IPS DF 6.9 (cell line): ENCODE results near the gene PRKCE.

ENCODE experiments used
- DNase-seq: peaks from one replicate; pipeline ENCODE4 v3.0.0-alpha.2; 2013; ENCODE audit warnings: low read depth, low spot score
- H3K27ac ChIP-seq: one replicate; pipeline ENCODE4 v1.5.1; 2013; ENCODE audit warnings: low read length, control low read depth
- H3K27me3 ChIP-seq: 2 replicates; pipeline ENCODE4 v1.6.1; 2013; ENCODE audit warnings: mild to moderate bottlenecking, low read length; ENCODE audit not compliant: control insufficient read depth, insufficient read depth
- H3K36me3 ChIP-seq: 2 replicates; pipeline ENCODE4 v1.6.1; 2013; ENCODE audit warnings: low read length; ENCODE audit not compliant: control insufficient read depth, insufficient read depth
- H3K4me1 ChIP-seq: 2 replicates; pipeline ENCODE4 v1.6.1; 2013; ENCODE audit warnings: low read length; ENCODE audit not compliant: control insufficient read depth, insufficient read depth
- H3K4me3 ChIP-seq: 2 replicates; pipeline ENCODE4 v1.5.1; 2013; ENCODE audit warnings: mild to moderate bottlenecking, low read length
- H3K9me3 ChIP-seq: 2 replicates; pipeline ENCODE4 v1.6.1; 2013; ENCODE audit warnings: low read length, inconsistent platforms; ENCODE audit not compliant: control insufficient read depth, insufficient read depth
- WGBS: extraction: QIAGEN DNeasy Blood & Tissue Kit; methylation state at CpG from one replicate; pipeline ENCODE4 v1.1.7; 2013; ENCODE audit warnings: mixed read lengths, missing lambda C conversion rate; ENCODE audit not compliant: insufficient read length, insufficient coverage; 5-methylcytosine and 5-hydroxymethylcytosine counted together

Gene PRKCE

DNA sequence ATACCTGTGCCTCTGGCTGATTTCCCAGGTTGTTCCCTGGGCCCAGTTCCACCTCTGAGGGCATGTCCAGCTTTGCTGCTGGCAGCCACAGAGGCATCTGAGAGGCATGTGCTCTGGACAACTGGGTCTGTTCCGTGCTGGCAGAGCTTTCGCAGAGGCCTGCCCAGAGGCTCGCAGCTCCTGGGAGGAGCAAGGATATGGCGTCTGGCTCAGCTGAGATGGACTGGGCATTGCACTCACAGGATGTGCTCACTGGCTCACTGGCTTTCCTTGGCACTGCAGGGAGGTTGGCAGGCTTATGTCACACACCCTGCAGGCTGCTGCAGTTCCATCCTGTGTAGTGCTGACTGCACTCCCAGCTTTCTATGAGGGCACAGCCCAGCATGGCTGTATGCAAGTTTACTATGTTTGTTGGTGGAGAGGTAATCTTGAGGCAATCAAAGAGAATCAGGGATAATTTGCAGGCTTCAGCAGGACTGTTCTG is 172.3 kb downstream of the PRKCE start:
- WGBS = no CpG with 5 or more reads among the region's 4 CpGs
- Histone ChIP-seq H3K27ac (no peak overlapping the region), H3K4me1 (no peaks in the 10 kb centered on the region; the same call in 1 of the 2 replicates), H3K9me3 (no peaks in the 10 kb centered on the region), H3K36me3 (no peaks in the 10 kb centered on the region), H3K4me3 (no peak overlapping the region), H3K27me3 (no peaks in the 10 kb centered on the region)
- DNase-seq = no peak

DNA sequence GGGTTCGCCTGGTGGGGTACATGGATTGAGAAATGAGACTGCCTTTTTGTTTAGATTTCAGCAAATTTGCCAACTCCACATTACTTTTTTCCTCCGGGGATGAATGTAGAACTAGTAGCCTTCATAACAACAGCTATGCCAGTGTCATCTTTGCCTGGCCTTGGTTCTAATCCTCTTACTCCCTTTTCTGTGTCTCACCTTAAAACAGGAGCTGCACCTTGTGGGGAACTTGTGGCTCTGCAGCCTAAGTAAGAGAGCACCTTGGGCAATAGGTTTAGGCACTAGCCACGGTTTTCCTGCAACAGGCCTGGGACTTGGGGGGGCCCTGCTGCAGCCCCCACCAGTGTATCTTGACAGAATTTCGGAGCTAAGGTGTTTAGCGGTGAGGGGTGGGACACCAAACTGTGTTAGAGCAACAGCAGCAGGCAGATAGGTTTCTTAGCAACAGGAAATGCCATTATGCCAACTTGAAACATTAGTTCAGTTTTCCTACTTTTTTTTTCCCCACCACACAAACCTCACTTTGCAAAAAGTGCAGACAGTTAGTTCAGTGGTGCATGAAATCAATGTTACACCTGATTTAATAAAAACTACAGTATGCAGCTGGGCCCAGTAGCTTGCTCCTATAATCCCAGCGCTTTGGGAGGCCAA is 173.7 kb downstream of the PRKCE start:
- Histone ChIP-seq H3K27ac (no peak overlapping the region), H3K27me3 (no peaks in the 10 kb centered on the region), H3K4me1 (no peaks in the 10 kb centered on the region; the same call in 1 of the 2 replicates), H3K4me3 (no peak overlapping the region), H3K36me3 (no peaks in the 10 kb centered on the region), H3K9me3 (no peaks in the 10 kb centered on the region)
- no peak for DNase-seq
- WGBS = no CpG with 5 or more reads among the region's 6 CpGs

DNA sequence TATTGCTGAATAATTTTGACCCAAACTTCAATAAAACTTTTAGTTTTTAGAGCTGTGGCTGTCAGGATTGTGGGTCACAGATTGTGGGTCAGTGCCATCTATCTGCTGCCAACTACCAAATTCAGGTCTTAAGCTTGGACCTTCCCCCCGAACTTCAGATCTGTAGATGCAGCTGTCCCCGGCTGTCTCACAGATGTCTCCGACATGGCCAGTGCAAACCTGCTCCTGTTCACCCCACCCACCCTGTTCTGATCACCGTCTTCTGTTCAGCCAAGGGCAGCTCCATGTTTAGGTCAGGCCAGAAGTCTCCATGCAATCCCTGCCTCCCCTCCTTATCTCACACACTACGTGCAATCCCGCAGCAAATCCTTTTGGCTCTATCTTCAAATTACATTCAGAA is 175.0 kb downstream of the PRKCE start:
- no peak for DNase-seq
- no peaks in the 10 kb centered on the region for H3K36me3 ChIP-seq
- H3K27ac ChIP-seq = no peak overlapping the region
- no peaks in the 10 kb centered on the region for H3K27me3 ChIP-seq
- H3K4me1 ChIP-seq = no peaks in the 10 kb centered on the region
- H3K4me3 ChIP-seq = no peak overlapping the region
- no peaks in the 10 kb centered on the region for H3K9me3 ChIP-seq
- no CpG with 5 or more reads among the region's 6 CpGs for WGBS

DNA sequence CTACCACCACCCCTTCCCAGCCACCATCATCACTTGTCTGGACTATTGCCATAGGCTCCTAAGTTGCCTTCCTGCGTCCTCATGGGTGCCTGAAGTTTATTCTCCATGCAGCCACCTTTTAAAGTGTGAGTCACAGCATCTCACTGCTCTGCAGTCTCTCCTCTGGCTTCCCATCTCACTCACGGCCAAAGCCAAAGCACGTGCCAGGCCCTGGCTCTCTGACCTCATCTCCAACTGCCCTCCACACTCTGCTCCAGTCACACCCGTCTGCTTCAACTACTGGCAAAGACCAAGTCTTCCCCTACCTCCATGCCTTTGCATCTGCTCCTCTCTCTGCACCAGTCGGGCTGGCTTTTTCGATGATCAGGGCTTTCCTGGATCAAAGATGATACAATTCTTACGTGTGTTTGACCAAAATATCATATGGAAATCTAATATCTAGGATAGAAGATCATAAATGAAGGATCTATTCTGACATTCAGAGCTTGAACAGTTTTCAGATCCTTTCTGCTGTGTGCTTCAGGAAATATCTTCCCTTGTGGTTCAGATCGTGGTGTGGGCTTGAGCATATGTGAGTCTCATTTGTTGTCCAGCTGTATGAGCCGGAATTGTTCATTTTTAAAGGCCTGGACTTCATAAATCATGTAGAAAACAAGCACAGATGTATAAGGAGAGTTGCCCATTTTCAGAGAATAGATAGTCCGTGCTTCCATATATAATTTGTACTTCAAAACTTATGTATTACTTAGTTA is 175.6 kb downstream of the PRKCE start:
- H3K36me3 ChIP-seq = no peaks in the 10 kb centered on the region
- WGBS = no CpG with 5 or more reads among the region's 10 CpGs
- no peaks in the 10 kb centered on the region for H3K4me1 ChIP-seq
- no peak overlapping the region for H3K4me3 ChIP-seq
- no peak for DNase-seq
- H3K9me3 ChIP-seq = no peaks in the 10 kb centered on the region
- no peaks in the 10 kb centered on the region for H3K27me3 ChIP-seq
- no peak overlapping the region for H3K27ac ChIP-seq

DNA sequence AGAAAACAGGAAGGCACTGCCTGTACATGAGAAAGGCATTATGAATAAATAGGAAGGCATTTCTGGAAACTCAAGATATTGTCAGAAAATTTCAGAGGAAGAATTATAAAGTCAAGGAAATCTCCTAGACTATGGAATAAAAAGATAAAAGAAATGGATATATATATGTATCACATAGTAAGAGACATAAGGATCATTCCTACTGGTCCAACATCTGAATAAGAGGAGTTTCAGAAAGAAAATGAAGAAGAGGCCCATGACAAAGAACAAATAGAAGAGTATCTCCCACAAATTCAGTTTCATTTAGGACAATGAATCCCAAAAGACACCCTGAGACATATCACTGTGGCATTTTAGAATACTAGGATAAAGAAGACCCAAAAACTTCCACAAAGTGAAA is 178.8 kb downstream of the PRKCE start:
- no peak overlapping the region for H3K27ac ChIP-seq
- no peak for DNase-seq
- H3K36me3 ChIP-seq = no peaks in the 10 kb centered on the region
- no peaks in the 10 kb centered on the region for H3K4me1 ChIP-seq
- H3K27me3 ChIP-seq = no peaks in the 10 kb centered on the region; the same call in 1 of the 2 replicates
- H3K9me3 ChIP-seq = no peaks in the 10 kb centered on the region
- H3K4me3 ChIP-seq = no peak overlapping the region

DNA sequence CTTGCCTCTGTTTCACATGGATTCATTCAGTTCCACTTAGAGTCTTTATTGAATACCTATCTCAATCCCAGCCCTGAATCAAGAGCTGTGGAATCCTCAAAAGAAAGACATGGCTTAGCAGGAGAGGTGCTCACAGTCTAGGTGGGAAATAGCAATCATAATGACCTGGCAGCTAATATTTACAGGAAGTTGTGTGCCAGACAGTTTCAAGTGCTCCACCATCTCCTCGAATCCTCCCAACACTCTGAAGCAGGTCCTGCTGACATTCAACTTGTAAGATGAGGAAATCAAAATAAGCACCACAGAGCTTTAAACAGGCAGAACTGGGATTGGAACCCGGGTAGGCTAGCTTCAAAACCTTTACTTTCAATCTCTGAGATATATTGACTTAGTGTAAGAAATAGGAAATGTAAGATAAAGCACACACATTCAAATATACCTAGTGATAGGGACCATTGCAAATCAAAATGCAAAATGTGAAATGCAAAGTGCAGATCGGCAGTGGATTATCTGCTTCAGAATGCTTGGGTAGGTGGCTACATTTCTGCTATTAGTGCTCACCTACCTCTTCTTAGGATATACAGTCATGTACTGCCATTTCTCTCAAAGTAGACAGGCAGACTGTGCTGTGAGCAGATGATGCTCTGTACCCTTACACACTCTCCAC is 182.0 kb downstream of the PRKCE start:
- Histone ChIP-seq H3K36me3 (no peaks in the 10 kb centered on the region), H3K27ac (no peak overlapping the region), H3K4me3 (no peak overlapping the region), H3K27me3 (no peaks in the 10 kb centered on the region; the same call in 1 of the 2 replicates), H3K4me1 (peaks cover 6% of the 10 kb centered on the region; the same call in 1 of the 2 replicates), H3K9me3 (no peaks in the 10 kb centered on the region)
- no CpG with 5 or more reads among the region's 3 CpGs for WGBS
- DNase-seq = no peak

DNA sequence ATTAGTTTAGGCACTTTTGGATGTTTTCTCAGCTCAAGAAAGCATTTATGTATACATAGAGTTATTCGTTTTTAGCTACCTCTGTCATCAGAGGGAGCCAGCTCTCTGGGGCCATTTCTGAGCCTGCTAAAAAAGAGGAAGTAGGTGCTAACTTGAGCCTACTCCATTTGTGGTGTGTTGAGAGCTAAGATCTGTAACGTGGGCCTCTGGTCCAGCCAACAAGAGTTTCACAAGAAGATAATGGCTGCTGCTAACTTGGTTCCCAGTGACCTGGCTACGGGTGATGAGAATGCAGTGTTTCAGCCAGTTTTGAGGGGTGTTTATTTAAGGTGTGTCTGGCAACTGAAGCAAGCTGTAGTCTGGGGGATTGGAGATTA is 182.5 kb downstream of the PRKCE start:
- no peak overlapping the region for H3K4me3 ChIP-seq
- H3K36me3 ChIP-seq = no peaks in the 10 kb centered on the region
- no peak overlapping the region for H3K27ac ChIP-seq
- WGBS = no CpG with 5 or more reads among the region's 3 CpGs
- DNase-seq = no peak
- no peaks in the 10 kb centered on the region; the same call in 1 of the 2 replicates for H3K27me3 ChIP-seq
- no peaks in the 10 kb centered on the region for H3K9me3 ChIP-seq
- H3K4me1 ChIP-seq = peaks cover 6% of the 10 kb centered on the region; the same call in 1 of the 2 replicates

DNA sequence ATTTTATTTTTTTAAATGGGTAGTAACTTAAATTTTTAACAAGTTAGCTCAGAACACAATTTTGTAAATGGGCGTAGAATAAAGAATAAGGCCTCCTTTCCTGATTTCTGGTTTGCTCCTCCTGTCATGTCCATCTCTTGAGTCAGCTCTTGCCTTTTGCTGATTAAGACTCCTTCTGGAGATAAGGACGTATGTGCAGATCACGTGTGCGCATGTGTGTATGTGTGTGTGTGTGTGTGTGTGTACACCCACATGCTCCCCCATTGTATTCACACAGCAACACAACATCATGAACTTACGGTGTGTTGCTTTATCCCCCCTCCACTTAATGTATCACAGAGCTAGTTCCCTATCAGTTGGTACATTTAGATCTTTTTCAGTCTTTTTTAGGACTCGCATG is 182.9 kb downstream of the PRKCE start:
- Histone ChIP-seq H3K4me1 (peaks cover 6% of the 10 kb centered on the region; the same call in 1 of the 2 replicates), H3K4me3 (no peak overlapping the region), H3K36me3 (no peaks in the 10 kb centered on the region), H3K27ac (no peak overlapping the region), H3K27me3 (no peaks in the 10 kb centered on the region; the same call in 1 of the 2 replicates), H3K9me3 (no peaks in the 10 kb centered on the region)
- no CpG with 5 or more reads among the region's 6 CpGs for WGBS
- DNase-seq = no peak

DNA sequence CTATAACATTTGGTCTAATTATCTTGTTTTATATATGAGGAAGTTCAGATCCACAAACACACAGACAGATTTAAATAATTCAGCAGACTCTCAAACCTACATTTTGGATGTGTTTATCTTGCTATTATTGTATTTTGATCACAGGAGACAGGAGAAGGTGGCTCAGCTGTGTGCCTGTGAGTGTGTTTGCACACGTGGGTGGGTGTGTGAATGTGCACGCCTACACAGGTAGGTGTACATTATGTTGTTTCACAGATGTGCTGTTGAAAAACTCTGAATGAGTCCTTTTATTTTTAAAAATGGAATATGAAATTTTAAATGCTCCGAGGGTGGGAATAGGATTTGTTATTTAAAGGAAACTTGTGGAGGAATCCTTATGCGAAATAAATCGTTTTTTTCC is 183.4 kb downstream of the PRKCE start:
- Histone ChIP-seq H3K4me3 (no peak overlapping the region), H3K27me3 (no peaks in the 10 kb centered on the region; the same call in 1 of the 2 replicates), H3K4me1 (peaks cover 6% of the 10 kb centered on the region; the same call in 1 of the 2 replicates), H3K36me3 (no peaks in the 10 kb centered on the region), H3K27ac (no peak overlapping the region), H3K9me3 (no peaks in the 10 kb centered on the region)
- 100% methylated on average over 1 of the region's 5 CpGs for WGBS
- no peak for DNase-seq

DNA sequence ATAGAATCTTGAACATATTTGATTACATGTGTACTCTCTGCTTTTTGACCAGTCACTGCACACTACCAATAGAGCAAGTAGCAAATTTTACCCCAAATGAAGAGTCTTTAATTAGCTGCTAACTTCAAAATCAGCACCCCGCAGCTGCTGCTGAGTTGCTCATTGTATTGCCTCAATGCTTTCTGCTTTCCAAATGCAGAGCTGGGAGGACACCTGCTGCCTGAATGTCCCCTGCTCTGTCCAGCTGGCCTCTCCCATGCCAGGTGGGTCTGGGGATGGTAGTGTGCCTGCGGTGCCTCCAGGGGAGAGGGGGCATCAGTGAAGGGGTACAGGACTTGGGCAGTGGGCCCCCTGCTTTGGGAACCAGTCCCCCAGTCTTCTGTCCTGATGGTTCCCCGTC is 184.8 kb downstream of the PRKCE start:
- H3K9me3 ChIP-seq = no peaks in the 10 kb centered on the region
- no peak overlapping the region for H3K4me3 ChIP-seq
- WGBS = no CpG with 5 or more reads among the region's 3 CpGs
- no peak overlapping the region for H3K27ac ChIP-seq
- DNase-seq = no peak
- no peaks in the 10 kb centered on the region for H3K36me3 ChIP-seq
- peaks cover 6% of the 10 kb centered on the region; the same call in 1 of the 2 replicates for H3K4me1 ChIP-seq
- H3K27me3 ChIP-seq = no peaks in the 10 kb centered on the region; the same call in 1 of the 2 replicates
